Measurements from ENCODE around the gene VTI1A. TPM values are rescaled to one million over a fixed set of nuclear protein-coding genes. Genes with fewer than 3 reads are reported as not detected.

Gene VTI1A
- total RNA-seq, 1 donor from 2014 or later: 39.4 TPM

GRCh38 chr10:112823007-112823406 lies 376.0 kb downstream of the VTI1A start:
- no peak for DNase-seq (ENCODE audit: low spot score, unreplicated experiment)
- Mint-ChIP-seq H3K27ac (peak overlapping the region; percentile 37), H3K36me3 (ENCODE audit: insufficient read depth) (peaks cover 9% of the 10 kb centered on the region)

GRCh38 chr10:112823604-112824003 lies 376.6 kb downstream of the VTI1A start:
- Mint-ChIP-seq H3K4me1 (ENCODE audit: low read depth) (peaks cover 3% of the 10 kb centered on the region), H3K9me3 (ENCODE audit: low read depth) (no peaks in the 10 kb centered on the region)
- no peak for DNase-seq (ENCODE audit: low spot score, unreplicated experiment)

More at GRCh38 chr10:112823007-112823406, 376.0 kb downstream of the VTI1A start:
- Mint-ChIP-seq H3K4me1 (ENCODE audit: low read depth) (peaks cover 6% of the 10 kb centered on the region), H3K27me3 (no peaks in the 10 kb centered on the region), H3K4me3 (ENCODE audit: low read depth) (no peak overlapping the region), H3K9me3 (ENCODE audit: low read depth) (no peaks in the 10 kb centered on the region)
- TF ChIP-seq CTCF (IDR thresholded peaks at IDR 0.05; ENCODE audit: unreplicated experiment): no peak

GRCh38 chr10:112826018-112826697 lies 379.1 kb downstream of the VTI1A start:
- H3K4me1 Mint-ChIP-seq (ENCODE audit: low read depth): peaks cover 6% of the 10 kb centered on the region
- TF ChIP-seq CTCF (IDR thresholded peaks at IDR 0.05; ENCODE audit: unreplicated experiment): no peak
- no peak for DNase-seq (ENCODE audit: low spot score, unreplicated experiment)
- H3K27ac Mint-ChIP-seq: no peak overlapping the region
- no peak overlapping the region for H3K4me3 Mint-ChIP-seq (ENCODE audit: low read depth)
- no peaks in the 10 kb centered on the region for H3K9me3 Mint-ChIP-seq (ENCODE audit: low read depth)
- no peaks in the 10 kb centered on the region for H3K27me3 Mint-ChIP-seq
- peaks cover 3% of the 10 kb centered on the region for H3K36me3 Mint-ChIP-seq (ENCODE audit: insufficient read depth)

More at GRCh38 chr10:112823604-112824003, 376.6 kb downstream of the VTI1A start:
- no peak for TF ChIP-seq CTCF (IDR thresholded peaks at IDR 0.05; ENCODE audit: unreplicated experiment)
- Mint-ChIP-seq H3K36me3 (ENCODE audit: insufficient read depth) (peaks cover 9% of the 10 kb centered on the region), H3K27me3 (no peaks in the 10 kb centered on the region), H3K27ac (no peak overlapping the region), H3K4me3 (ENCODE audit: low read depth) (no peak overlapping the region)

GRCh38 chr10:112827086-112827485 lies 380.1 kb downstream of the VTI1A start:
- Mint-ChIP-seq H3K27ac (no peak overlapping the region), H3K27me3 (no peaks in the 10 kb centered on the region), H3K9me3 (ENCODE audit: low read depth) (no peaks in the 10 kb centered on the region), H3K4me1 (ENCODE audit: low read depth) (peaks cover 13% of the 10 kb centered on the region), H3K4me3 (ENCODE audit: low read depth) (no peak overlapping the region), H3K36me3 (ENCODE audit: insufficient read depth) (peaks cover 3% of the 10 kb centered on the region)
- DNase-seq (ENCODE audit: low spot score, unreplicated experiment): no peak
- no peak for TF ChIP-seq CTCF (IDR thresholded peaks at IDR 0.05; ENCODE audit: unreplicated experiment)

GRCh38 chr10:112827951-112828350 lies 380.9 kb downstream of the VTI1A start:
- H3K4me3 Mint-ChIP-seq (ENCODE audit: low read depth): no peak overlapping the region
- peaks cover 16% of the 10 kb centered on the region for H3K4me1 Mint-ChIP-seq (ENCODE audit: low read depth)
- no peaks in the 10 kb centered on the region for H3K9me3 Mint-ChIP-seq (ENCODE audit: low read depth)
- no peaks in the 10 kb centered on the region for H3K36me3 Mint-ChIP-seq (ENCODE audit: insufficient read depth)
- H3K27me3 Mint-ChIP-seq: no peaks in the 10 kb centered on the region
- TF ChIP-seq CTCF (IDR thresholded peaks at IDR 0.05; ENCODE audit: unreplicated experiment): no peak
- no peak for DNase-seq (ENCODE audit: low spot score, unreplicated experiment)
- no peak overlapping the region for H3K27ac Mint-ChIP-seq
